Duodenal mucosa (tissue), 2 donors: ENCODE data around the gene CRTC1.
"Not testable (repeated sequence)": the region's sequence is repeated elsewhere in the genome, so short reads cannot be mapped to it uniquely, and the experiment has no call there.

Experiments used
- H3K27ac ChIP-seq: one replicate; pipeline ENCODE4 v1.7.0; 2013; ENCODE audit warnings: low read depth, low read length
- H3K27me3 ChIP-seq, 2 donors: one replicate each; pipeline ENCODE4 v1.7.0; 2013; ENCODE audit warnings: low read length in 2 of 2, control low read depth in 1 of 2; ENCODE audit not compliant: insufficient read depth in 2 of 2, control insufficient read depth in 1 of 2
- H3K36me3 ChIP-seq, 2 donors: one replicate each; pipeline ENCODE4 v1.7.0; 2013; ENCODE audit warnings: low read length in 2 of 2, control low read depth in 1 of 2; ENCODE audit not compliant: insufficient read depth in 2 of 2, control insufficient read depth in 1 of 2
- H3K4me1 ChIP-seq, 2 donors: one replicate each; pipeline ENCODE4 v1.7.0; 2013; ENCODE audit warnings: low read length in 2 of 2, control low read depth in 1 of 2; ENCODE audit not compliant: insufficient read depth in 2 of 2, control insufficient read depth in 1 of 2
- H3K4me3 ChIP-seq, 2 donors: one replicate each; pipeline ENCODE4 v1.7.0; 2013; ENCODE audit warnings: low read length in 2 of 2, low read depth in 1 of 2
- H3K9ac ChIP-seq, 2 donors: one replicate each; pipeline ENCODE4 v1.7.0; 2013; ENCODE audit warnings: low read length in 2 of 2, low read depth in 1 of 2
- H3K9me3 ChIP-seq, 2 donors: one replicate each; pipeline ENCODE4 v1.7.0; 2013; ENCODE audit warnings: low read length in 2 of 2, control low read depth in 1 of 2; ENCODE audit not compliant: control insufficient read depth in 1 of 2

CRTC1 gene

GRCh38 chr19:18677156-18677555, 6.3 kb upstream of the CRTC1 start:
- Histone ChIP-seq H3K27me3 (peaks cover 0 to 2% of the 10 kb centered on the region in 2 donors), H3K4me3 (no peak overlapping the region), H3K36me3 (no peaks in the 10 kb centered on the region), H3K9ac (no peak overlapping the region), H3K27ac (no peak overlapping the region), H3K9me3 (no peaks in the 10 kb centered on the region), H3K4me1 (no peaks in the 10 kb centered on the region)

- not testable (repeated sequence) for H3K9ac ChIP-seq, H3K36me3 ChIP-seq, H3K27ac ChIP-seq, H3K4me3 ChIP-seq, H3K27me3 ChIP-seq, H3K9me3 ChIP-seq
- H3K4me1 ChIP-seq, result peaks cover 11 to 14% of the 10 kb centered on the region in 2 donors
Measured at GRCh38 chr19:18680148-18680547, 3.3 kb upstream of the CRTC1 start.

GRCh38 chr19:18682807-18683108, 722 bp upstream of the CRTC1 start:
- H3K36me3 ChIP-seq, result no peaks in the 10 kb centered on the region
- peak overlapping the region; percentile 59 to 81 for H3K9ac ChIP-seq
- H3K27me3 ChIP-seq, result no peaks in the 10 kb centered on the region
- no peaks in the 10 kb centered on the region for H3K9me3 ChIP-seq
- H3K4me1 ChIP-seq, result peaks cover 11 to 14% of the 10 kb centered on the region in 2 donors
- H3K27ac ChIP-seq, result no peak overlapping the region
- peak overlapping the region; percentile 69 to 73 for H3K4me3 ChIP-seq

- H3K9ac ChIP-seq, result peak overlapping the region; percentile 59 to 79
- no peaks in the 10 kb centered on the region for H3K36me3 ChIP-seq
- no peaks in the 10 kb centered on the region for H3K27me3 ChIP-seq
- H3K9me3 ChIP-seq, result no peaks in the 10 kb centered on the region
- peak overlapping the region; percentile 73 to 83 for H3K4me3 ChIP-seq
- H3K4me1 ChIP-seq, result peaks cover 11 to 14% of the 10 kb centered on the region in 2 donors
- H3K27ac ChIP-seq, result no peak overlapping the region
Measured at GRCh38 chr19:18683958-18684641, 620 bp downstream of the CRTC1 start.

- Histone ChIP-seq H3K27ac (no peak overlapping the region), H3K9ac (peak overlapping the region; percentile 59 to 79), H3K4me3 (peak overlapping the region in 1 of 2 donors; percentile 73)
Measured at GRCh38 chr19:18684642-18684993, 1.1 kb downstream of the CRTC1 start.

GRCh38 chr19:18685597-18686190, 2.2 kb downstream of the CRTC1 start:
- H3K4me1 ChIP-seq, result peaks cover 11 to 14% of the 10 kb centered on the region in 2 donors
- H3K27me3 ChIP-seq, result no peaks in the 10 kb centered on the region
- H3K9ac ChIP-seq, result no peak overlapping the region
- no peak overlapping the region for H3K4me3 ChIP-seq
- no peak overlapping the region for H3K27ac ChIP-seq
- H3K36me3 ChIP-seq, result no peaks in the 10 kb centered on the region
- no peaks in the 10 kb centered on the region for H3K9me3 ChIP-seq

More at GRCh38 chr19:18684642-18684993, 1.1 kb downstream of the CRTC1 start:
- no peaks in the 10 kb centered on the region for H3K9me3 ChIP-seq
- peaks cover 11 to 14% of the 10 kb centered on the region in 2 donors for H3K4me1 ChIP-seq
- no peaks in the 10 kb centered on the region for H3K36me3 ChIP-seq
- H3K27me3 ChIP-seq, result no peaks in the 10 kb centered on the region

- Histone ChIP-seq H3K4me1 (peaks cover 9 to 11% of the 10 kb centered on the region in 2 donors), H3K36me3 (no peaks in the 10 kb centered on the region), H3K27me3 (no peaks in the 10 kb centered on the region), H3K27ac (no peak overlapping the region), H3K9me3 (no peaks in the 10 kb centered on the region), H3K4me3 (no peak overlapping the region), H3K9ac (no peak overlapping the region)
Measured at GRCh38 chr19:18687740-18688465, 4.4 kb downstream of the CRTC1 start.

DNA sequence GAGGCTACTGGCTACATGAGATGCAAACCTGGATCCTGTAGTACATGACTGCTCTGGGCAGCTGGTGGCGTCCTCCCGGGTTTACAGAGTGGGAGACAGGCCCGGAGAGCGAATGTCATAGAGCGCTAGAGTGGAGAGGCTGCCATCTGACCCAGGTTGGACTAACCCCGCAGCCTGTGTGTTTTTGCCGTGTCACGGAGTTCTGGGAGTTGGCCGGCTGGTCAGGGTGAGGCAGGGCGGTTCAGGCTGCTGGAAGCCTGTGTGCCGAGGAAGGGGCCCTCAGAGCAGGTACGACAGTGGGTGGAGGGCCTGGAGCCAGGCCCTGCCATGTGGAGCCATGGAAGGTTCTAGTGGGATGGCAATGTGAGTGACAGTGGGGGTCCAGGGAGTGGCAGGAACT, 12.5 kb downstream of the CRTC1 start:
- H3K4me1 ChIP-seq, result peaks cover 13 to 25% of the 10 kb centered on the region in 2 donors
- no peak overlapping the region for H3K4me3 ChIP-seq
- H3K27me3 ChIP-seq, result no peaks in the 10 kb centered on the region
- no peaks in the 10 kb centered on the region for H3K9me3 ChIP-seq
- H3K27ac ChIP-seq, result no peak overlapping the region
- H3K9ac ChIP-seq, result no peak overlapping the region
- H3K36me3 ChIP-seq, result no peaks in the 10 kb centered on the region

GRCh38 chr19:18697680-18698079, 14.2 kb downstream of the CRTC1 start:
- H3K4me3 ChIP-seq, result no peak overlapping the region
- H3K9me3 ChIP-seq, result no peaks in the 10 kb centered on the region
- H3K4me1 ChIP-seq, result peaks cover 17 to 30% of the 10 kb centered on the region in 2 donors
- H3K27ac ChIP-seq, result no peak overlapping the region
- no peaks in the 10 kb centered on the region for H3K27me3 ChIP-seq
- H3K9ac ChIP-seq, result no peak overlapping the region
- H3K36me3 ChIP-seq, result no peaks in the 10 kb centered on the region
